HEK293 (cell line): ENCODE data around the gene SLC25A40.
A peak's percentile ranks its signal among the peaks of the same experiment; 100 is the strongest.

ENCODE experiments used
- CTCF ChIA-PET: fragments of 350-600 bp; formaldehyde crosslinking; extraction: SDS; loops from one replicate; lab custom pipeline; 2021; ENCODE audit warnings: antibody characterized with exemption; lab: Yijun Ruan, JAX
- POLR2A ChIA-PET: fragments of 300-600 bp; formaldehyde crosslinking; extraction: SDS; loops from one replicate; lab custom pipeline; 2020; ENCODE audit warnings: antibody characterized with exemption, inconsistent platforms; lab: Yijun Ruan, JAX
- H3K27ac ChIP-seq: fragments of 200-500 bp; sonication (Bioruptor generic); 2 replicates; pipeline ENCODE4 v1.5.1; 2014; ENCODE audit warnings: low read depth, low read length, control low read depth, inconsistent platforms; ENCODE audit errors: extremely low read depth
- H3K36me3 ChIP-seq, 2 experiments: fragments of 200-500 bp in 1 of 2; sonication (Bioruptor generic) in 1 of 2; 1 replicate in 1 of 2; 2 replicates in 1 of 2; pipeline ENCODE4 v1.5.1; 2014 to 2017; ENCODE audit warnings: inconsistent platforms in 2 of 2, low read length in 2 of 2; ENCODE audit not compliant: control insufficient read depth in 2 of 2, insufficient read depth in 1 of 2
- H3K4me1 ChIP-seq: fragments of 200-500 bp; sonication (Bioruptor generic); 2 replicates; pipeline ENCODE4 v1.5.1; 2014; ENCODE audit warnings: mild to moderate bottlenecking, low read length, inconsistent platforms; ENCODE audit not compliant: control insufficient read depth, insufficient read depth
- H3K4me3 ChIP-seq: 2 replicates; pipeline ENCODE4 v1.5.1; 2011; ENCODE audit warnings: low read depth, mild to moderate bottlenecking, control low read depth, low read length, moderate library complexity
- H3K9me3 ChIP-seq: fragments of 200-500 bp; sonication (Bioruptor generic); 2 replicates; pipeline ENCODE4 v1.5.1; 2014; ENCODE audit warnings: low read depth, low read length, inconsistent platforms; ENCODE audit not compliant: control insufficient read depth, insufficient read depth
- BCL11A ChIP-seq: fragments of 450-650 bp; formaldehyde crosslinking; IDR thresholded peaks from 2 replicates; pipeline ENCODE4 v1.5.1; 2016; ENCODE audit warnings: low read depth, missing biosample characterization, missing genetic modification characterization
- FEZF1 ChIP-seq: fragments of 450-650 bp; formaldehyde crosslinking; IDR thresholded peaks from 2 replicates; pipeline ENCODE4 v1.5.1; 2016; ENCODE audit warnings: missing biosample characterization, missing genetic modification characterization
- HOXD13 ChIP-seq: sonication (generic); formaldehyde crosslinking; IDR thresholded peaks from 2 replicates; pipeline ENCODE4 v1.8.0; 2022; ENCODE audit warnings: missing genetic modification reagents, borderline replicate concordance
- SCRT2 ChIP-seq: fragments of 450-650 bp; formaldehyde crosslinking; IDR thresholded peaks from 2 replicates; pipeline ENCODE4 v1.5.1; 2016; ENCODE audit warnings: missing biosample characterization, missing genetic modification characterization
- SP2 ChIP-seq: fragments of 450-650 bp; formaldehyde crosslinking; IDR thresholded peaks from 2 replicates; pipeline ENCODE4 v1.5.1; 2016; ENCODE audit warnings: missing biosample characterization, missing genetic modification characterization
- ZBTB11 ChIP-seq: fragments of 450-650 bp; formaldehyde crosslinking; conservative IDR thresholded peaks from 2 replicates; pipeline ENCODE4 v1.5.1; 2016; ENCODE audit warnings: low read depth, missing biosample characterization, missing genetic modification characterization
- ZBTB20 ChIP-seq: fragments of 450-650 bp; formaldehyde crosslinking; IDR thresholded peaks from 2 replicates; pipeline ENCODE4 v1.5.1; 2016; ENCODE audit warnings: missing biosample characterization, missing genetic modification characterization
- ZIC2 ChIP-seq: fragments of 450-650 bp; formaldehyde crosslinking; IDR thresholded peaks from 2 replicates; pipeline ENCODE4 v1.5.1; 2016; ENCODE audit warnings: missing biosample characterization, missing genetic modification characterization
- ZNF114 ChIP-seq: fragments of 450-650 bp; formaldehyde crosslinking; IDR thresholded peaks from 2 replicates; pipeline ENCODE4 v1.5.0; 2017; ENCODE audit warnings: missing biosample characterization, missing genetic modification characterization
- ZNF140 ChIP-seq: fragments of 450-650 bp; formaldehyde crosslinking; IDR thresholded peaks from 2 replicates; pipeline ENCODE4 v1.5.1; 2016; ENCODE audit warnings: missing biosample characterization, missing genetic modification characterization
- ZNF266 ChIP-seq: fragments of 450-650 bp; formaldehyde crosslinking; IDR thresholded peaks from 2 replicates; pipeline ENCODE4 v1.5.1; 2016; ENCODE audit warnings: missing biosample characterization, missing genetic modification characterization, low read depth
- ZNF292 ChIP-seq: fragments of 450-650 bp; formaldehyde crosslinking; IDR thresholded peaks from 2 replicates; pipeline ENCODE4 v1.5.1; 2016; ENCODE audit warnings: low read depth, missing biosample characterization, missing genetic modification characterization, borderline replicate concordance
- ZNF473 ChIP-seq: fragments of 450-650 bp; formaldehyde crosslinking; IDR thresholded peaks from 2 replicates; pipeline ENCODE4 v1.5.1; 2017; ENCODE audit warnings: missing biosample characterization, missing genetic modification characterization
- ZNF488 ChIP-seq: fragments of 450-650 bp; formaldehyde crosslinking; IDR thresholded peaks from 2 replicates; pipeline ENCODE4 v1.5.1; 2016; ENCODE audit warnings: missing biosample characterization, missing genetic modification characterization
- ZNF529 ChIP-seq: fragments of 450-650 bp; formaldehyde crosslinking; IDR thresholded peaks from 2 replicates; pipeline ENCODE4 v1.5.1; 2017; ENCODE audit warnings: missing genetic modification characterization, missing biosample characterization; ENCODE audit not compliant: insufficient replicate concordance
- ZNF624 ChIP-seq: fragments of 450-650 bp; formaldehyde crosslinking; IDR thresholded peaks from 2 replicates; pipeline ENCODE4 v1.5.1; 2017; ENCODE audit warnings: missing biosample characterization, missing genetic modification characterization
- ZNF654 ChIP-seq: fragments of 450-650 bp; formaldehyde crosslinking; IDR thresholded peaks from 2 replicates; pipeline ENCODE4 v1.5.1; 2016; ENCODE audit warnings: low read depth, missing biosample characterization, missing genetic modification characterization
- ZNF692 ChIP-seq: fragments of 450-650 bp; formaldehyde crosslinking; IDR thresholded peaks from 2 replicates; pipeline ENCODE4 v1.5.1; 2016; ENCODE audit warnings: missing biosample characterization, missing genetic modification characterization
- ZNF837 ChIP-seq: fragments of 450-650 bp; formaldehyde crosslinking; IDR thresholded peaks from 2 replicates; pipeline ENCODE4 v1.5.1; 2016; ENCODE audit warnings: missing biosample characterization, missing genetic modification characterization
- ZNF843 ChIP-seq: fragments of 450-650 bp; formaldehyde crosslinking; IDR thresholded peaks from 2 replicates; pipeline ENCODE4 v1.5.1; 2016; ENCODE audit warnings: missing biosample characterization, missing genetic modification characterization
- TF ChIP-seq, protein P1 (sequence below): fragments of 450-650 bp; formaldehyde crosslinking; IDR thresholded peaks from 2 replicates; pipeline ENCODE4 v1.5.1; 2016; ENCODE audit warnings: missing biosample characterization, missing genetic modification characterization

SLC25A40 gene

DNA sequence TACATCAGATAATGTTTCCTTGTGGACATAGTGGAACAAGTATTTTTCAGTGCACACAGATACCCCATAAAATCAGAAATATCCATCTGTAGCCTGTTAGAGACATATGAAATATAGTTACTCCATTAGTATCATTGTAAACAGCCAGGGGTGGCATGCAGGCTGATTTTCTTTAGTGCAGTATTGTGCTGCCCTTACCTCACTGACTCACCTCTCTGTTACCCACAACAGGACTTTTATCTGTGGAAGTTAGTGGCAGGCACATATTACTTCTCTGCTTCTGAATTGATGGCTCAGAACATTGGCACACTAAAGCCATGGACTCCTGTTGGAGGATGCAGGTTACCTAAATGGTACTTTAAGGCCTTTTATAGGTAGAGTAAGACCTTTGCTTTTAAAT, 70.0 kb downstream of the SLC25A40 start (continued):
- TF ChIP-seq ZNF488 (tag by site-specific recombination) (no peak), ZIC2 (no peak), ZNF114 (tag by site-specific recombination) (no peak), ZBTB20 (tag by site-specific recombination) (no peak), ZNF692 (tag by site-specific recombination) (no peak), ZNF266 (no peak)

DNA sequence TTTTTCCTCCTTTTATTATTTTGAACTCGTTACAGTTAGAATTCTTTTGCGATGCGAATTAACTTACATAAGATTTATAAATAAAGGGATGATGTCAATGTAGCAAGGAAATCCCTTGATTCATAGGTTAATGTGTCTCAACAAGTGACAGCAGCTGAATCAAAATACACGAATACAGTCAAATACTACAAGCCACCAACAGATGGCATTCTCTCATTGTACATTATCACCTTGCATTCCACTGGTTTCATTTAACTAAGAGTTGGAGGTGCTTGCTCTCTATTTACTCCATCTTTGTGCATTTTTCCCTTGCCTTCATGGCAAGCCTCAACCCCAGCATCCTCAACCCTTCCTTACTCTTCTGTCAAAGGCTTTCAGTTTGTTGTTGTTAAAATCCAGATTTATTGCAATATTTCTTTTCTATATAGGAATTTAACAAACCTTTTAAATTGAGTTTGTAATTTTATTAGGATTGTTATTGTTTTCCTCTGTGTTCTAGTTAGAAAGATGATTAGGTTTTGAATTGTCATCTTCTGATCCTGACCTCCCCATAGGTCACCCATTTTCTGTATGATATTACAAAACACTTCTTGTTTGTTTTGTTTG, 78.3 kb downstream of the SLC25A40 start:
- ChIA-PET POLR2A (no interaction called here), CTCF (interaction anchor here (0.6 to 3.3 kb wide), 12 partner anchors 10 to 371 kb away, joined by 3 to 25 read pairs (median 4); no protein-coding TSS in a partner anchor)
- Histone ChIP-seq H3K36me3 (no peaks in the 10 kb centered on the region), H3K9me3 (no peaks in the 10 kb centered on the region), H3K4me1 (no peaks in the 10 kb centered on the region)
- TF ChIP-seq ZNF654 (tag by site-specific recombination) = peak; percentile 66
- TF ChIP-seq ZNF292 = no peak
- TF ChIP-seq ZNF529 (tag by site-specific recombination) = no peak
- no peak for TF ChIP-seq ZBTB11
- TF ChIP-seq SCRT2 (tag by site-specific recombination) = peak; percentile 90
- TF ChIP-seq, all 188 proteins: peak for 2
- Histone ChIP-seq H3K4me3 (no peak overlapping the region), H3K27ac (no peak overlapping the region)

- CTCF ChIA-PET = interaction anchor here (0.5 to 3.3 kb wide), 11 partner anchors 10 to 961 kb away, joined by 3 to 25 read pairs (median 5); no protein-coding TSS in a partner anchor
- Histone ChIP-seq H3K27ac (no peak overlapping the region), H3K36me3 (no peaks in the 10 kb centered on the region), H3K4me3 (no peak overlapping the region), H3K9me3 (no peaks in the 10 kb centered on the region), H3K4me1 (no peaks in the 10 kb centered on the region)
- POLR2A ChIA-PET = no interaction called here
- TF ChIP-seq SP2 (tag by site-specific recombination) = no peak
- TF ChIP-seq HOXD13 = no peak
- TF ChIP-seq, protein P1, sequence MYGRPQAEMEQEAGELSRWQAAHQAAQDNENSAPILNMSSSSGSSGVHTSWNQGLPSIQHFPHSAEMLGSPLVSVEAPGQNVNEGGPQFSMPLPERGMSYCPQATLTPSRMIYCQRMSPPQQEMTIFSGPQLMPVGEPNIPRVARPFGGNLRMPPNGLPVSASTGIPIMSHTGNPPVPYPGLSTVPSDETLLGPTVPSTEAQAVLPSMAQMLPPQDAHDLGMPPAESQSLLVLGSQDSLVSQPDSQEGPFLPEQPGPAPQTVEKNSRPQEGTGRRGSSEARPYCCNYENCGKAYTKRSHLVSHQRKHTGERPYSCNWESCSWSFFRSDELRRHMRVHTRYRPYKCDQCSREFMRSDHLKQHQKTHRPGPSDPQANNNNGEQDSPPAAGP (tag by site-specific recombination) = no peak
- TF ChIP-seq ZNF624 (tag by site-specific recombination) = no peak
- no peak for TF ChIP-seq BCL11A (tag by site-specific recombination)
- no peak for TF ChIP-seq ZNF837 (tag by site-specific recombination)
- TF ChIP-seq ZNF843 (tag by site-specific recombination) = no peak
- no peak for TF ChIP-seq FEZF1 (tag by site-specific recombination)
- TF ChIP-seq ZNF529 (tag by site-specific recombination) = no peak
- no peak for TF ChIP-seq ZNF473 (tag by site-specific recombination)
- TF ChIP-seq ZNF140 (tag by site-specific recombination) = no peak
These were observed 78.8 kb downstream of the SLC25A40 start for GRCh38 chr7:87797395-87797794.
